Liver (tissue), 9 donors: ENCODE results near the gene MPP3. TPM values are rescaled to one million over a fixed set of nuclear protein-coding genes. Genes with fewer than 3 reads are reported as not detected.
A peak's percentile ranks its signal among the peaks of the same experiment; 100 is the strongest.

Source experiments
- DNase-seq: peaks from one replicate; pipeline ENCODE4 v3.0.0-alpha.2; 2017; ENCODE audit warnings: low spot score
- H3K27ac ChIP-seq, 2 donors: one replicate each; pipeline ENCODE4 v1.7.0; 2013; ENCODE audit warnings: inconsistent platforms in 2 of 2, low read length in 2 of 2, control low read depth in 1 of 2, low read depth in 1 of 2, mild to moderate bottlenecking in 1 of 2
- H3K27me3 ChIP-seq, 4 donors: one replicate each; pipeline versions ENCODE4 v1.6.1 to v1.7.0; 2013; ENCODE audit warnings: low read length in 3 of 4, inconsistent platforms in 1 of 4, mild to moderate bottlenecking in 1 of 4, moderate library complexity in 1 of 4; ENCODE audit not compliant: control insufficient read depth in 4 of 4, insufficient read depth in 4 of 4
- H3K36me3 ChIP-seq, 4 donors: one replicate each; pipeline versions ENCODE4 v1.6.1 to v1.7.0; 2013; ENCODE audit warnings: low read length in 3 of 4, mild to moderate bottlenecking in 3 of 4, low read depth in 1 of 4, moderate library complexity in 1 of 4; ENCODE audit not compliant: control insufficient read depth in 4 of 4, insufficient read depth in 3 of 4
- H3K4me1 ChIP-seq, 4 donors: one replicate each; pipeline versions ENCODE4 v1.6.1 to v1.7.0; 2013; ENCODE audit warnings: low read length in 3 of 4, mild to moderate bottlenecking in 3 of 4, moderate library complexity in 1 of 4; ENCODE audit not compliant: control insufficient read depth in 4 of 4, insufficient read depth in 4 of 4
- H3K4me3 ChIP-seq, 3 donors: one replicate each; pipeline versions ENCODE4 v1.6.1 to v1.7.0; 2013; ENCODE audit warnings: low read length in 3 of 3, control low read depth in 1 of 3, low read depth in 1 of 3, mild to moderate bottlenecking in 1 of 3
- H3K9ac ChIP-seq, 2 donors: one replicate each; pipeline ENCODE4 v1.7.0; 2013; ENCODE audit warnings: low read length in 2 of 2, mild to moderate bottlenecking in 2 of 2, moderate library complexity in 2 of 2, control low read depth in 1 of 2, low read depth in 1 of 2
- H3K9me3 ChIP-seq, 4 donors: one replicate each; pipeline versions ENCODE4 v1.6.1 to v1.7.0; 2013; ENCODE audit warnings: low read length in 3 of 4; ENCODE audit not compliant: control insufficient read depth in 4 of 4
- ATF3 ChIP-seq: IDR thresholded peaks from 2 replicates; pipeline ENCODE4 v1.6.1; 2016; ENCODE audit warnings: antibody characterized with exemption
- CTCF ChIP-seq: fragments of 150-350 bp; IDR thresholded peaks from 2 replicates; pipeline ENCODE4 v1.5.1; 2017; ENCODE audit warnings: improper control_type of control experiment, low read depth, low read length; ENCODE audit not compliant: missing input control
- EGR1 ChIP-seq, 2 donors: IDR thresholded peaks; 2 replicates each; pipeline ENCODE4 v1.6.1; 2016 to 2018; ENCODE audit warnings: antibody characterized with exemption in 2 of 2, low read depth in 2 of 2
- FOXA1 ChIP-seq: IDR thresholded peaks from 2 replicates; pipeline ENCODE4 v1.6.1; 2016; ENCODE audit warnings: antibody characterized with exemption
- FOXA2 ChIP-seq: IDR thresholded peaks from 2 replicates; pipeline ENCODE4 v1.6.1; 2016; ENCODE audit warnings: antibody characterized with exemption
- GABPA ChIP-seq, 2 donors: IDR thresholded peaks in 1 of 2; conservative IDR thresholded peaks in 1 of 2; 2 replicates each; pipeline ENCODE4 v1.6.1; 2016; ENCODE audit warnings: antibody characterized with exemption in 2 of 2, mild to moderate bottlenecking in 1 of 2, moderate library complexity in 1 of 2
- HNF4A ChIP-seq, 2 donors: conservative IDR thresholded peaks; 2 replicates each; pipeline ENCODE4 v1.6.1; 2016; ENCODE audit warnings: antibody characterized with exemption in 2 of 2, mild to moderate bottlenecking in 2 of 2
- HNF4G ChIP-seq: IDR thresholded peaks from 2 replicates; pipeline ENCODE4 v1.6.1; 2016; ENCODE audit warnings: antibody characterized with exemption
- JUND ChIP-seq, 2 donors: IDR thresholded peaks; 2 replicates each; pipeline ENCODE4 v1.6.1; 2016; ENCODE audit warnings: antibody characterized with exemption in 2 of 2
- MAX ChIP-seq: IDR thresholded peaks from 2 replicates; pipeline ENCODE4 v1.6.1; 2016; ENCODE audit warnings: antibody characterized with exemption
- NR2F2 ChIP-seq: IDR thresholded peaks from 2 replicates; pipeline ENCODE4 v1.6.1; 2016; ENCODE audit warnings: antibody characterized with exemption
- RAD21 ChIP-seq, 2 donors: IDR thresholded peaks; 2 replicates each; pipeline ENCODE4 v1.6.1; 2016; ENCODE audit warnings: antibody characterized with exemption in 2 of 2, mild to moderate bottlenecking in 2 of 2
- REST ChIP-seq: IDR thresholded peaks from 2 replicates; pipeline ENCODE4 v1.6.1; 2016; ENCODE audit warnings: antibody characterized with exemption, mild to moderate bottlenecking
- RXRA ChIP-seq, 2 donors: IDR thresholded peaks; 2 replicates each; pipeline ENCODE4 v1.6.1; 2017 to 2018; ENCODE audit warnings: antibody characterized with exemption in 2 of 2, mild to moderate bottlenecking in 1 of 2
- SP1 ChIP-seq: IDR thresholded peaks from 2 replicates; pipeline ENCODE4 v1.6.1; 2018; ENCODE audit warnings: antibody characterized with exemption, mild to moderate bottlenecking
- TAF1 ChIP-seq: conservative IDR thresholded peaks from 2 replicates; pipeline ENCODE4 v1.6.1; 2016; ENCODE audit warnings: antibody characterized with exemption, mild to moderate bottlenecking
- YY1 ChIP-seq: IDR thresholded peaks from 2 replicates; pipeline ENCODE4 v1.6.1; 2016; ENCODE audit warnings: antibody characterized with exemption, mild to moderate bottlenecking
- ZBTB33 ChIP-seq: IDR thresholded peaks from 2 replicates; pipeline ENCODE4 v1.6.1; 2016; ENCODE audit warnings: antibody characterized with exemption
- WGBS: extraction: QIAGEN DNeasy Blood & Tissue Kit; methylation state at CpG from one replicate; pipeline ENCODE4 v1.1.7; 2013; 5-methylcytosine and 5-hydroxymethylcytosine counted together
- polyA plus RNA-seq, 2 donors: library from polyadenylated mRNA; stranded (reverse) in 1 of 2; unstranded in 1 of 2; fragments of 200-250 nt in 1 of 2; fragments of >200 nt in 1 of 2; fragmentation: Nextera tagmentation in 1 of 2; extraction: Ambion mirVana in 1 of 2; gene quantifications; one replicate each; pipeline versions ENCODE4 v1.2.1 to v1.2.3, GENCODE V29; 2013 to 2015
- total RNA-seq, 2 donors: library from RNA; depleted of rRNA; stranded (reverse); fragments of >200 nt; gene quantifications; one replicate each; pipeline ENCODE4 v1.2.3, GENCODE V29; 2014
- donor health status: healthy.
- donor health status: healthy.
- donor health status: healthy.
- donor health status: healthy.
- donor health status: healthy.

The MPP3 gene
- total and polyA plus RNA-seq, 4 donors = 0.23 to 1.3 (median 0.72) TPM

GRCh38 chr17:43780135-43780534 is 52.8 kb downstream of the MPP3 start, which contains the start of gene CFAP97D1:
TSS of gene CFAP97D1 (plus strand) at chr17:43780435. CDS start at chr17:43780463, 28 bp downstream.
- H3K36me3 ChIP-seq = no peaks in the 10 kb centered on the region
- TF ChIP-seq ATF3 (no peak), GABPA (IDR thresholded peaks at IDR 0.05 in 1 of 2, conservative IDR thresholded peaks at IDR 0.05 in 1 of 2) (no peak), NR2F2 (no peak), REST (no peak), ZBTB33 (no peak), EGR1 (IDR thresholded peaks at IDR 0.05; ENCODE audit: low read depth in 2 of 2) (no peak), SP1 (no peak), HNF4A (conservative IDR thresholded peaks at IDR 0.05) (no peak), FOXA2 (no peak), YY1 (no peak), RXRA (IDR thresholded peaks at IDR 0.05) (no peak), MAX (no peak), TAF1 (no peak), FOXA1 (no peak), JUND (IDR thresholded peaks at IDR 0.05) (no peak), CTCF (no peak), RAD21 (IDR thresholded peaks at IDR 0.05) (no peak), HNF4G (no peak)
- 66% methylated on average over 7 of the region's 7 CpGs for WGBS
- H3K27ac ChIP-seq = peak within 1 kb of the TSS; percentile 65 to 98
- peak within 1 kb of the TSS in 2 of 3 donors; percentile 41 to 77 for H3K4me3 ChIP-seq
- H3K9ac ChIP-seq = peak within 1 kb of the TSS; percentile 62 to 69
- H3K4me1 ChIP-seq = peaks cover 6 to 34% (median 29%) of the 10 kb centered on the region in 4 donors
- no peaks in the 10 kb centered on the region for H3K27me3 ChIP-seq
- DNase-seq = no peak
- no peaks in the 10 kb centered on the region for H3K9me3 ChIP-seq
